A549 (cell line): ENCODE measurements around the gene INPP4B.

Source experiments
- POLR2A ChIP-seq: IDR thresholded peaks from 2 replicates; pipeline ENCODE4 v1.6.1; 2012; ENCODE audit warnings: mild to moderate bottlenecking, low read length
- POLR2AphosphoS2 ChIP-seq: conservative IDR thresholded peaks from 2 replicates; pipeline ENCODE4 v1.6.1; 2012; ENCODE audit warnings: low read length, improper control_type of control experiment, inconsistent platforms
- RCOR1 ChIP-seq: fragments of 150-350 bp; IDR thresholded peaks from 2 replicates; pipeline ENCODE4 v1.6.1; 2014; ENCODE audit warnings: antibody characterized with exemption, low read length, low read depth
- TF ChIP-seq, protein P1 (sequence below): fragments of 200-600 bp; sonication (generic); IDR thresholded peaks from 2 replicates; pipeline ENCODE4 v1.6.1; 2016; ENCODE audit warnings: antibody characterized with exemption, mild to moderate bottlenecking, moderate library complexity
- TF ChIP-seq, protein P2 (sequence below): fragments of >200 bp; sonication (Bioruptor Twin); formaldehyde crosslinking; IDR thresholded peaks from 3 replicates; pipeline ENCODE4 v1.5.1; 2016

DNA sequence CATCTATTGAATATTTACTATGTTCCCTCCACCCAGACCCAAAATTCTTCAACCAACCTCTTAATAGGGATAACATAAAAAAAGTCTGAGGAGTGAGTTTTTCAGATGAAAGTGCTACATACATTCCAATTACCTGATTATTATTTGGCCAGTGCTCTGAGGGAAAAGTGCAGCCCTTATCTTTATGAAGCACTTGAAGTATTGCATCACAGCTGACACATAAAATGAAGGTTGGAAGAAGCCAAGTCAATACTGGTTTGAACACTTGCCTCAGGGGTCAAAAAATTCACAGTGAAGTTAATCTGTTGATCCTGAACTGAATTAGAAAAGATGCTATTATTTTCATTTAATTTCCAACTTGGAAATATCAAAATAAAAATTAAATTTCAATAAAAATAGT, 498.9 kb downstream of the INPP4B start:
- TF ChIP-seq POLR2AphosphoS2 = no peak
- TF ChIP-seq, protein P1, sequence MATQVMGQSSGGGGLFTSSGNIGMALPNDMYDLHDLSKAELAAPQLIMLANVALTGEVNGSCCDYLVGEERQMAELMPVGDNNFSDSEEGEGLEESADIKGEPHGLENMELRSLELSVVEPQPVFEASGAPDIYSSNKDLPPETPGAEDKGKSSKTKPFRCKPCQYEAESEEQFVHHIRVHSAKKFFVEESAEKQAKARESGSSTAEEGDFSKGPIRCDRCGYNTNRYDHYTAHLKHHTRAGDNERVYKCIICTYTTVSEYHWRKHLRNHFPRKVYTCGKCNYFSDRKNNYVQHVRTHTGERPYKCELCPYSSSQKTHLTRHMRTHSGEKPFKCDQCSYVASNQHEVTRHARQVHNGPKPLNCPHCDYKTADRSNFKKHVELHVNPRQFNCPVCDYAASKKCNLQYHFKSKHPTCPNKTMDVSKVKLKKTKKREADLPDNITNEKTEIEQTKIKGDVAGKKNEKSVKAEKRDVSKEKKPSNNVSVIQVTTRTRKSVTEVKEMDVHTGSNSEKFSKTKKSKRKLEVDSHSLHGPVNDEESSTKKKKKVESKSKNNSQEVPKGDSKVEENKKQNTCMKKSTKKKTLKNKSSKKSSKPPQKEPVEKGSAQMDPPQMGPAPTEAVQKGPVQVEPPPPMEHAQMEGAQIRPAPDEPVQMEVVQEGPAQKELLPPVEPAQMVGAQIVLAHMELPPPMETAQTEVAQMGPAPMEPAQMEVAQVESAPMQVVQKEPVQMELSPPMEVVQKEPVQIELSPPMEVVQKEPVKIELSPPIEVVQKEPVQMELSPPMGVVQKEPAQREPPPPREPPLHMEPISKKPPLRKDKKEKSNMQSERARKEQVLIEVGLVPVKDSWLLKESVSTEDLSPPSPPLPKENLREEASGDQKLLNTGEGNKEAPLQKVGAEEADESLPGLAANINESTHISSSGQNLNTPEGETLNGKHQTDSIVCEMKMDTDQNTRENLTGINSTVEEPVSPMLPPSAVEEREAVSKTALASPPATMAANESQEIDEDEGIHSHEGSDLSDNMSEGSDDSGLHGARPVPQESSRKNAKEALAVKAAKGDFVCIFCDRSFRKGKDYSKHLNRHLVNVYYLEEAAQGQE = no peak
- no peak for TF ChIP-seq RCOR1
- TF ChIP-seq POLR2A = no peak
- TF ChIP-seq, protein P2, sequence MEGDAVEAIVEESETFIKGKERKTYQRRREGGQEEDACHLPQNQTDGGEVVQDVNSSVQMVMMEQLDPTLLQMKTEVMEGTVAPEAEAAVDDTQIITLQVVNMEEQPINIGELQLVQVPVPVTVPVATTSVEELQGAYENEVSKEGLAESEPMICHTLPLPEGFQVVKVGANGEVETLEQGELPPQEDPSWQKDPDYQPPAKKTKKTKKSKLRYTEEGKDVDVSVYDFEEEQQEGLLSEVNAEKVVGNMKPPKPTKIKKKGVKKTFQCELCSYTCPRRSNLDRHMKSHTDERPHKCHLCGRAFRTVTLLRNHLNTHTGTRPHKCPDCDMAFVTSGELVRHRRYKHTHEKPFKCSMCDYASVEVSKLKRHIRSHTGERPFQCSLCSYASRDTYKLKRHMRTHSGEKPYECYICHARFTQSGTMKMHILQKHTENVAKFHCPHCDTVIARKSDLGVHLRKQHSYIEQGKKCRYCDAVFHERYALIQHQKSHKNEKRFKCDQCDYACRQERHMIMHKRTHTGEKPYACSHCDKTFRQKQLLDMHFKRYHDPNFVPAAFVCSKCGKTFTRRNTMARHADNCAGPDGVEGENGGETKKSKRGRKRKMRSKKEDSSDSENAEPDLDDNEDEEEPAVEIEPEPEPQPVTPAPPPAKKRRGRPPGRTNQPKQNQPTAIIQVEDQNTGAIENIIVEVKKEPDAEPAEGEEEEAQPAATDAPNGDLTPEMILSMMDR = no peak
